Fibroblast of lung (primary cell): Measurements from ENCODE around the gene CNDP2. TPM values are rescaled to one million over a fixed set of nuclear protein-coding genes. Genes with fewer than 3 reads are reported as not detected.

Experiments used
- DNase-seq, 2 donors: peaks; one replicate each; pipeline versions ENCODE4 v3.0.0 to v3.0.0-alpha.2; 2010; ENCODE audit warnings: low read depth in 2 of 2
- H2AFZ ChIP-seq: 2 replicates; pipeline ENCODE4 v1.5.1; 2012; ENCODE audit warnings: low read length, control low read depth, inconsistent platforms
- H3K27ac ChIP-seq: 2 replicates; pipeline ENCODE4 v1.5.1; 2011; ENCODE audit warnings: low read length, control low read depth; ENCODE audit not compliant: insufficient read depth
- H3K27me3 ChIP-seq: 2 replicates; pipeline ENCODE4 v1.5.1; 2011; ENCODE audit warnings: mild to moderate bottlenecking, low read length; ENCODE audit not compliant: control insufficient read depth, insufficient read depth
- H3K36me3 ChIP-seq: 2 replicates; pipeline ENCODE4 v1.5.1; 2011; ENCODE audit warnings: low read length; ENCODE audit not compliant: control insufficient read depth, insufficient read depth
- H3K4me1 ChIP-seq: 2 replicates; pipeline ENCODE4 v1.5.1; 2011; ENCODE audit warnings: low read length; ENCODE audit not compliant: control insufficient read depth, insufficient read depth; ENCODE audit errors: extremely low read depth
- H3K4me2 ChIP-seq: 2 replicates; pipeline ENCODE4 v1.5.1; 2011; ENCODE audit warnings: low read length, control low read depth; ENCODE audit not compliant: insufficient read depth; ENCODE audit errors: extremely low read depth
- H3K4me3 ChIP-seq, 4 experiments: fragments of 200-600 bp in 1 of 4; sonication (generic) in 1 of 4; replicated peaks in 1 of 4; 2 replicates each; pipeline ENCODE4 v1.5.1; 2011 to 2016; ENCODE audit warnings: low read length in 4 of 4, low read depth in 3 of 4, mild to moderate bottlenecking in 3 of 4, control low read depth in 2 of 4, inconsistent platforms in 1 of 4, mixed read lengths in 1 of 4; ENCODE audit not compliant: insufficient read depth in 1 of 4; ENCODE audit errors: control extremely low read depth in 1 of 4
- H3K79me2 ChIP-seq: 2 replicates; pipeline ENCODE4 v1.5.1; 2012; ENCODE audit warnings: mild to moderate bottlenecking, low read length, inconsistent platforms; ENCODE audit not compliant: control insufficient read depth, insufficient read depth
- H3K9ac ChIP-seq: 2 replicates; pipeline ENCODE4 v1.5.1; 2011; ENCODE audit warnings: mild to moderate bottlenecking, low read length, control low read depth; ENCODE audit not compliant: insufficient read depth
- H3K9me3 ChIP-seq: 2 replicates; pipeline ENCODE4 v1.5.1; 2012; ENCODE audit warnings: low read depth, low read length; ENCODE audit not compliant: control insufficient read depth, insufficient read depth
- H4K20me1 ChIP-seq: 2 replicates; pipeline ENCODE4 v1.5.1; 2011; ENCODE audit warnings: low read length; ENCODE audit not compliant: control insufficient read depth, insufficient read depth; ENCODE audit errors: extremely low read depth
- EZH2 ChIP-seq: IDR thresholded peaks from 2 replicates; pipeline ENCODE4 v1.5.1; 2012; ENCODE audit warnings: low read length, control low read depth, mild to moderate bottlenecking; ENCODE audit errors: missing control alignments
- polyA plus RNA-seq, 2 donors: library from polyadenylated mRNA; depleted of rRNA in 1 of 2; stranded (reverse) in 1 of 2; unstranded in 1 of 2; fragments of >200 nt; gene quantifications; 2 replicates each; pipeline ENCODE4 v1.2.1, GENCODE V29; 2011 to 2012; ENCODE audit warnings: missing spikeins in 1 of 2
- total RNA-seq: library from RNA; depleted of rRNA; stranded (reverse); fragments of >200 nt; gene quantifications from 2 replicates; pipeline ENCODE4 v1.2.1, GENCODE V29; 2014
- TF ChIP-seq, protein P1 (sequence below), 2 donors: IDR thresholded peaks in 1 of 2; conservative IDR thresholded peaks in 1 of 2; 1 replicate in 1 of 2; 2 replicates in 1 of 2; pipeline ENCODE4 v1.5.1; 2011 to 2012; ENCODE audit warnings: low read length in 2 of 2, control low read depth in 1 of 2, inconsistent platforms in 1 of 2, low read depth in 1 of 2, mild to moderate bottlenecking in 1 of 2

The CNDP2 gene
- total and polyA plus RNA-seq, 2 donors (not counting 1 experiment from before 2014, with no cell fraction given): 41.8 to 69.8 TPM

DNA sequence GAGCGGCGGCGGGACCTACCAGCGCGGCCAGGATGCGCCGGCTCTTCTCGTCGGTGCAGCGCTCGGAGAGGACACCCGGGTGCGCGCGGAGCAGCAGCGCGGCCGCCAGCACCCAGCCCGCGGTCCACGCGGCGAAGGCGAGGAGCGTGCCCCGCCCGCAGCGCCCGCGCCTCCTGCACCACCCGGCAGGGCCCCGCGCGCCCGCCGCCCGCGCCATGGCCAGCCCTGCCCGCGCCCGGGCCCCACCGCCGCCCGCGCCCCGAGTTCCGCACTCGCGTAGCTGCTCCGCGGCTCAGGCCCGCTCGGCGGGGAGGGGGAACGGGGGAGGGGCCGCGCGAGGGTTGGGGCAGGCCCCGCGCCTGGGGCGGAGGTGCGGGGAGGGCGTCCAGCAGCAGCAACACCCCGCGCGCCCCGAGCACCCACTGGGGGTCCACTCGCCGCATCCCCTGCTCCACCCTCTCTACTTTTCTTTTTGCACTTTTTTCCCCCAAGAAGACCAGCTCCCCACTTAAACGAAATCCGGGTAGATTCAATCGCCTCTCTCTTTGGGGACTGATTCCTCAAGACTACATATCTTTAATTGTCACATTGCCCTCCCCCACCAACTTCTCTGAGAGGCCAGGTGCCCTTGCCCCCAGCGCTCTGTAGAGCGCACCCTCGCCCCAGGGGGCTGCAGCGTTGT, 39.0 kb upstream of the CNDP2 start, which contains the start of gene DIPK1C:
Gene DIPK1C (minus strand): TSS at position 266 of the 682 bp plus-strand sequence. CDS start 49 bp downstream, at position 217.
- Histone ChIP-seq H3K9ac (no peak within 1 kb of the TSS), H4K20me1 (no peaks in the 10 kb centered on the region), H3K4me2 (no peak within 1 kb of the TSS), H3K79me2 (no peaks in the 10 kb centered on the region), H3K9me3 (no peaks in the 10 kb centered on the region), H3K27me3 (peaks cover 18% of the 10 kb centered on the region), H3K36me3 (no peaks in the 10 kb centered on the region), H2AFZ (no peak within 1 kb of the TSS), H3K4me1 (no peaks in the 10 kb centered on the region), H3K4me3 (no peak within 1 kb of the TSS), H3K27ac (no peak within 1 kb of the TSS)
- TF ChIP-seq EZH2: no peak
- TF ChIP-seq, protein P1, sequence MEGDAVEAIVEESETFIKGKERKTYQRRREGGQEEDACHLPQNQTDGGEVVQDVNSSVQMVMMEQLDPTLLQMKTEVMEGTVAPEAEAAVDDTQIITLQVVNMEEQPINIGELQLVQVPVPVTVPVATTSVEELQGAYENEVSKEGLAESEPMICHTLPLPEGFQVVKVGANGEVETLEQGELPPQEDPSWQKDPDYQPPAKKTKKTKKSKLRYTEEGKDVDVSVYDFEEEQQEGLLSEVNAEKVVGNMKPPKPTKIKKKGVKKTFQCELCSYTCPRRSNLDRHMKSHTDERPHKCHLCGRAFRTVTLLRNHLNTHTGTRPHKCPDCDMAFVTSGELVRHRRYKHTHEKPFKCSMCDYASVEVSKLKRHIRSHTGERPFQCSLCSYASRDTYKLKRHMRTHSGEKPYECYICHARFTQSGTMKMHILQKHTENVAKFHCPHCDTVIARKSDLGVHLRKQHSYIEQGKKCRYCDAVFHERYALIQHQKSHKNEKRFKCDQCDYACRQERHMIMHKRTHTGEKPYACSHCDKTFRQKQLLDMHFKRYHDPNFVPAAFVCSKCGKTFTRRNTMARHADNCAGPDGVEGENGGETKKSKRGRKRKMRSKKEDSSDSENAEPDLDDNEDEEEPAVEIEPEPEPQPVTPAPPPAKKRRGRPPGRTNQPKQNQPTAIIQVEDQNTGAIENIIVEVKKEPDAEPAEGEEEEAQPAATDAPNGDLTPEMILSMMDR (conservative IDR thresholded peaks at IDR 0.05 in 1 of 2, IDR thresholded peaks at IDR 0.05 in 1 of 2; ENCODE audit: low read depth in 1 of 2, low read length in 2 of 2): no peak
- no peak for DNase-seq

DNA sequence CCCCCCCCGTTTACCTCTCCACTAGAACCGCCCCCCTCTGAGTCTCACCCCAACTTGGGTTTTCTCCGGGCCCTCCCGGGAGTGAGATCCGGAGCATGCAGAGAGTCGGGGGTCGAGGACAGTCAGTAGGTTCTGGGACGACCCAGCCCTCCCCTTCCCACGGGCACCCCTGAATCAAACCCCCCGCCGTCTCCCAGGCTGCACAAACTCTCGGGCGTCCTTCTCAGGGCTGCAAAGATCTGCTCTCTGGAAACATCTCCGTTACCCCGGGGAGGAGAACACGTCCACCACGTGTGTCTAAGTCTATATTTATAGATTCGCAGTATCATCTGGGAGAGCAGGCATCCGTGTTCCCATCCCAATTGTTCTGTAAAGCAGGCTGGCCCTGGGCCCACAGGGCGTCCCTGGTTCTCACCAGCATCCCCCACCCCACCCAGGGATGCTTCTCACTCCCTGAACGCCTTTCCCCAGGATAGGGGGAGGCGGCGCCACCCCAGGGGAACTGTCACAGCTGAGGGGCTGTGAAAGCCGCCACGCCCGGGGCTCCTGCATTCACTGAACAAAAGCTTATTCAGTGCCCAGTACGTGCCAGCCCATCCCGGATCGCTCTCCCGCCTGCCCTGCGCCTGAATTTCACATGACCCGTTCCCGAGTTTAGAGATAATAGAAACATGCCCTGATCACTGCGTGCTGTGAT, 38.3 kb upstream of the CNDP2 start:
- Histone ChIP-seq H3K36me3 (no peaks in the 10 kb centered on the region), H2AFZ (no peak overlapping the region), H3K4me2 (no peak overlapping the region), H3K27me3 (peaks cover 18% of the 10 kb centered on the region), H3K9me3 (no peaks in the 10 kb centered on the region), H3K4me3 (no peak overlapping the region), H3K79me2 (no peaks in the 10 kb centered on the region), H4K20me1 (no peaks in the 10 kb centered on the region), H3K27ac (no peak overlapping the region), H3K9ac (no peak overlapping the region), H3K4me1 (no peaks in the 10 kb centered on the region)
- DNase-seq: no peak
- TF ChIP-seq, protein P1 (conservative IDR thresholded peaks at IDR 0.05 in 1 of 2, IDR thresholded peaks at IDR 0.05 in 1 of 2; ENCODE audit: low read depth in 1 of 2, low read length in 2 of 2): no peak
- peak; percentile 36 for TF ChIP-seq EZH2

- TF ChIP-seq, protein P1 (conservative IDR thresholded peaks at IDR 0.05 in 1 of 2, IDR thresholded peaks at IDR 0.05 in 1 of 2; ENCODE audit: low read depth in 1 of 2, low read length in 2 of 2): peak in 1 of 2 donors; percentile 16
- no peak for TF ChIP-seq EZH2
- H3K79me2 ChIP-seq: no peaks in the 10 kb centered on the region
- no peak overlapping the region for H3K27ac ChIP-seq
- H3K4me3 ChIP-seq: no peak overlapping the region
- H4K20me1 ChIP-seq: no peaks in the 10 kb centered on the region
- no peak for DNase-seq
- no peak overlapping the region for H3K9ac ChIP-seq
- peaks cover 18% of the 10 kb centered on the region for H3K27me3 ChIP-seq
- no peak overlapping the region for H3K4me2 ChIP-seq
- H2AFZ ChIP-seq: no peak overlapping the region
- no peaks in the 10 kb centered on the region for H3K4me1 ChIP-seq
- H3K9me3 ChIP-seq: no peaks in the 10 kb centered on the region
- H3K36me3 ChIP-seq: no peaks in the 10 kb centered on the region
Measured at GRCh38 chr18:74459889-74460288, 36.3 kb upstream of the CNDP2 start.
